ENCODE data around the gene RNF213. TPM values are rescaled to one million over a fixed set of nuclear protein-coding genes. Genes with fewer than 3 reads are reported as not detected.

Gene RNF213
- total RNA-seq, 1 donor from 2014 or later: 63.0 TPM

GRCh38 chr17:80347536-80347935, 86.9 kb downstream of the RNF213 start:
- no peak for DNase-seq (ENCODE audit: low read depth in 2 of 2)

GRCh38 chr17:80347948-80348351, 87.3 kb downstream of the RNF213 start:
- no peak for DNase-seq (ENCODE audit: low read depth in 2 of 2)

GRCh38 chr17:80348551-80349150, 88.0 kb downstream of the RNF213 start:
- DNase-seq (ENCODE audit: low read depth in 2 of 2): no peak

GRCh38 chr17:80349151-80349651, 88.5 kb downstream of the RNF213 start:
- no peak for DNase-seq (ENCODE audit: low read depth in 2 of 2)

- DNase-seq (ENCODE audit: low read depth in 2 of 2): no peak
These were observed 89.1 kb downstream of the RNF213 start for GRCh38 chr17:80349751-80350150.

- no peak for DNase-seq (ENCODE audit: low read depth in 2 of 2)
These were observed 91.7 kb downstream of the RNF213 start for GRCh38 chr17:80352216-80352895.

GRCh38 chr17:80352991-80353665, 92.5 kb downstream of the RNF213 start:
- DNase-seq (ENCODE audit: low read depth in 2 of 2): no peak

- no peak for DNase-seq (ENCODE audit: low read depth in 2 of 2)
These were observed 93.1 kb downstream of the RNF213 start for GRCh38 chr17:80353718-80354275.

- DNase-seq (ENCODE audit: low read depth in 2 of 2): no peak
These were observed 93.7 kb downstream of the RNF213 start for GRCh38 chr17:80354336-80354735.

- DNase-seq (ENCODE audit: low read depth in 2 of 2): no peak
These were observed 95.7 kb downstream of the RNF213 start for GRCh38 chr17:80356231-80356856.

GRCh38 chr17:80358131-80358530, 97.5 kb downstream of the RNF213 start:
- no peak for DNase-seq (ENCODE audit: low read depth in 2 of 2)

- no peak for DNase-seq (ENCODE audit: low read depth in 2 of 2)
These were observed 98.2 kb downstream of the RNF213 start for GRCh38 chr17:80358861-80359260.

- DNase-seq (ENCODE audit: low read depth in 2 of 2): no peak
These were observed 98.9 kb downstream of the RNF213 start for GRCh38 chr17:80359422-80360110.

GRCh38 chr17:80360396-80360795, 99.7 kb downstream of the RNF213 start:
- DNase-seq (ENCODE audit: low read depth in 2 of 2): no peak

- DNase-seq (ENCODE audit: low read depth in 2 of 2): no peak
These were observed 101.0 kb downstream of the RNF213 start for GRCh38 chr17:80361495-80362220.

GRCh38 chr17:80362428-80363119, 101.9 kb downstream of the RNF213 start:
- DNase-seq (ENCODE audit: low read depth in 2 of 2): peak; percentile 33 to 71

GRCh38 chr17:80363120-80363515, 102.5 kb downstream of the RNF213 start:
- no peak for DNase-seq (ENCODE audit: low read depth in 2 of 2)

GRCh38 chr17:80363518-80364090, 103.0 kb downstream of the RNF213 start:
- no peak for DNase-seq (ENCODE audit: low read depth in 2 of 2)

GRCh38 chr17:80364091-80364691, 103.5 kb downstream of the RNF213 start:
- peak in 1 of 2 donors; percentile 21 for DNase-seq (ENCODE audit: low read depth in 2 of 2)
